Calu3 (cell line): ENCODE data around the gene RNASE1. TPM values are rescaled to one million over a fixed set of nuclear protein-coding genes. Genes with fewer than 3 reads are reported as not detected.

ENCODE experiments used
- BruUV-seq: library from RNA; stranded (reverse); fragments of 400-500 nt; replicated peaks from 2 replicates; lab custom pipeline; 2021; lab: Mats Ljungman, UMichigan
- CTCF ChIA-PET: fragments of 300-600 bp; sonication (Branson Sonifier 250); formaldehyde crosslinking; loops from one replicate; lab custom pipeline; 2022; ENCODE audit warnings: antibody characterized with exemption; lab: Charles Lee
- DNase-seq: peaks from one replicate; pipeline ENCODE4 v3.0.0; 2022
- H3K27ac Mint-ChIP-seq: one replicate; pipeline ENCODE4 v1.8.0; 2022; ENCODE audit warnings: mixed read lengths; ENCODE audit not compliant: unreplicated experiment
- H3K27me3 Mint-ChIP-seq: one replicate; pipeline ENCODE4 v1.8.0; 2022; ENCODE audit warnings: mixed read lengths; ENCODE audit not compliant: unreplicated experiment
- H3K36me3 Mint-ChIP-seq: one replicate; pipeline ENCODE4 v1.8.0; 2022; ENCODE audit warnings: mild to moderate bottlenecking, moderate library complexity, mixed read lengths; ENCODE audit not compliant: insufficient read depth, unreplicated experiment
- H3K4me1 Mint-ChIP-seq: one replicate; pipeline ENCODE4 v1.8.0; 2022; ENCODE audit warnings: mild to moderate bottlenecking, low read depth, mixed read lengths; ENCODE audit not compliant: unreplicated experiment
- H3K4me3 Mint-ChIP-seq: one replicate; pipeline ENCODE4 v1.8.0; 2022; ENCODE audit warnings: mild to moderate bottlenecking, low read depth, moderate library complexity, mixed read lengths; ENCODE audit not compliant: unreplicated experiment
- H3K9me3 Mint-ChIP-seq: one replicate; pipeline ENCODE4 v1.8.0; 2022; ENCODE audit warnings: low read depth, mixed read lengths; ENCODE audit not compliant: unreplicated experiment
- intact Hi-C: fragments of 100-400 bp; cut with micrococcal nuclease; formaldehyde crosslinking; loops from one replicate; pipeline ENCODE4 v1.10.0; 2022; ENCODE audit not compliant: unreplicated experiment
- total RNA-seq: library from RNA; stranded (reverse); gene quantifications from 2 replicates; pipeline ENCODE4 v1.2.3, GENCODE V29; 2022
- TF ChIP-seq, protein P1 (sequence below): fragments of 200-600 bp; IDR thresholded peaks from one replicate; pipeline ENCODE4 v1.8.0; 2022; ENCODE audit warnings: antibody characterized with exemption; ENCODE audit not compliant: unreplicated experiment

The RNASE1 gene
- total RNA-seq, 1 experiment from 2014 or later = 45.8 TPM

DNA sequence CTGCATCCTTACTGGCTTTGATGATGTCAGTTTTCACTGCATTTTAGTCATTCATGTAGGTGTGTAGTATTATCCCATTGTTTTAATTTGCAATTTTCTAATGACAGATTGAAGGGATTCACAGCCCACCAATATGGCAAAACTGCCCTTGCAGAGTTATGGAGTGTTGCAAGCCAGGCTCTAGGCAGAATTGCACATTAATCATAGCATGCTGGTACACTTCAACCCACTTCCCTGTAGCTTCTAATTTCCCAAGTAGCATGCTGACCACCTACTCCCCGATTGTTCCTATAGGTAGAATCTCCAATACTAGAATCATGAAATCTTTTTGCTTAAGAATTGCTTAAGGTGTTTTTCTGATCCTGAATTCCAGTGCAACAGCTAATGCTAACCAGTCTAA lies 26.7 kb downstream of the RNASE1 start:
- DNase-seq = no peak
- TF ChIP-seq, protein P1, sequence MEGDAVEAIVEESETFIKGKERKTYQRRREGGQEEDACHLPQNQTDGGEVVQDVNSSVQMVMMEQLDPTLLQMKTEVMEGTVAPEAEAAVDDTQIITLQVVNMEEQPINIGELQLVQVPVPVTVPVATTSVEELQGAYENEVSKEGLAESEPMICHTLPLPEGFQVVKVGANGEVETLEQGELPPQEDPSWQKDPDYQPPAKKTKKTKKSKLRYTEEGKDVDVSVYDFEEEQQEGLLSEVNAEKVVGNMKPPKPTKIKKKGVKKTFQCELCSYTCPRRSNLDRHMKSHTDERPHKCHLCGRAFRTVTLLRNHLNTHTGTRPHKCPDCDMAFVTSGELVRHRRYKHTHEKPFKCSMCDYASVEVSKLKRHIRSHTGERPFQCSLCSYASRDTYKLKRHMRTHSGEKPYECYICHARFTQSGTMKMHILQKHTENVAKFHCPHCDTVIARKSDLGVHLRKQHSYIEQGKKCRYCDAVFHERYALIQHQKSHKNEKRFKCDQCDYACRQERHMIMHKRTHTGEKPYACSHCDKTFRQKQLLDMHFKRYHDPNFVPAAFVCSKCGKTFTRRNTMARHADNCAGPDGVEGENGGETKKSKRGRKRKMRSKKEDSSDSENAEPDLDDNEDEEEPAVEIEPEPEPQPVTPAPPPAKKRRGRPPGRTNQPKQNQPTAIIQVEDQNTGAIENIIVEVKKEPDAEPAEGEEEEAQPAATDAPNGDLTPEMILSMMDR = no peak
- CTCF ChIA-PET = no interaction called here
- intact Hi-C loops = no loop called here
- H3K4me3 Mint-ChIP-seq = no peak overlapping the region
- H3K9me3 Mint-ChIP-seq = no peaks in the 10 kb centered on the region
- no peaks in the 10 kb centered on the region for H3K36me3 Mint-ChIP-seq
- H3K27ac Mint-ChIP-seq = no peak overlapping the region
- no TSS peak for BruUV-seq
- H3K4me1 Mint-ChIP-seq = peaks cover 12% of the 10 kb centered on the region
- no peaks in the 10 kb centered on the region for H3K27me3 Mint-ChIP-seq

DNA sequence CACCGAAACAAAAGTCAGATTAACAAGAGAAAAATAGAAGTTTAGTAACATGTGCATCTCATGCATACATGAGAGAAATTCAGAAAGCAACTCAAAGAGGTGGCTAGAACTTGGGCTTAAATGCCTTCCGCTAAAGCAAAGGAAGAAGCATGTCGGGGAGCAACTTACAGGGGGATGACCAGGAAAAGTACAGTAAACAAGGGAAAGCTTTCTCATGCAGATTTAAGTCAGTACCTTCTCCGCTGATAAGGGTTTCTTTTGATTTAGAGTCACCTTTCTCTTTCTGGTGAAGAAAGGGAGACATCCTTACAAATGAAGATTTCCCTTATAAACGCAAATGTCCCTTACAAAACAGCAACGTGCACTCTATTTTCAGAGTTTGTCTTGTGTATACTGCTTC lies 27.6 kb downstream of the RNASE1 start:
- H3K4me1 Mint-ChIP-seq = peaks cover 12% of the 10 kb centered on the region
- no peak for DNase-seq
- H3K27ac Mint-ChIP-seq = no peak overlapping the region
- CTCF ChIA-PET = no interaction called here
- no peaks in the 10 kb centered on the region for H3K36me3 Mint-ChIP-seq
- intact Hi-C loops = no loop called here
- H3K4me3 Mint-ChIP-seq = no peak overlapping the region
- no peaks in the 10 kb centered on the region for H3K9me3 Mint-ChIP-seq
- H3K27me3 Mint-ChIP-seq = no peaks in the 10 kb centered on the region
- BruUV-seq = no TSS peak
- TF ChIP-seq, protein P1 = no peak

DNA sequence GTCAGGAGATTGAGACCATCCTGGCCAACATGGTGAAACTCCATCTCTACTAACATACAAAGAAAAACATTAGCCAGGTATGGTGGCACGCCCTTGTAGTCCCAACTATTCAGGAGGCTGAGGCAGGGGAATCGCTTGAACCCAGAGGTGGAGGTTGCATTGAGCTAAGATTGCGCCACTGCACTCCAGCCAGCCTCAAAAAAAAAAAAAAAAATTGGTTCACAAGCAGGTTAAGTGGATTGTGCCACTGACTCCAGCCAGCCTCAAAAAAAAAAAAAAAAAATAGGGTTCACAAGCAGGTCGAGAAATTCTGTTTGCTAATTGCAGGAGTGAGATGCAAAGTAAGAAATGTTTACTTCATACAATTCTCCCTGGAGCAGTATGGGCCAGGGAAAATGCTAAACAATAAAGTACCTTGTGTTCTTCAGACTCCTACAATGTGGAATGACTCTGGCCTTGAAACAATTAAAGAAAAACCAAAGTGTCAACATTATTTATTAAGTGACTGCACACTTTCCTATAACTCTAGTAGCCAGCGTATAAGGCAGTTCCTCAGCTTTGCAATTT lies 28.3 kb downstream of the RNASE1 start:
- intact Hi-C loops = no loop called here
- no peak for DNase-seq

DNA sequence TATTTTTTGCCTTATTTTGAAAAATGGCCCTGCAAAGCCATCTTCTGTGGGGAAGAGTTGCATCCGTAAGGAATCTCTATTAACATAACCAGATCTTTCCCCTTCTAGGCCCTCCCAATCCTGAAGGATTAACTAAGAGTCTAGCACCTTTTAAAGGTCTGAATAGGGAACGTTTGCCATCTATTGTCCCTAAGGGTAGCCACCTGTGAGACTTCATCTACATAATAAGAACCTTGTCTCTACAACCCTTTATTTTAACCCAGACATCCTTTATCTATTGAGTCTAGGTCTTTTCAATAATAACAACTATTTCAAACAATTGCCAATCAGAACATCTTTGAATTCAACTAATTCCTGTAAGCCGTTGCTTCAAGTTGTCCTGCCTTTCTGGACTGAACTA lies 30.0 kb downstream of the RNASE1 start:
- Mint-ChIP-seq H3K4me3 (no peak overlapping the region), H3K36me3 (no peaks in the 10 kb centered on the region), H3K4me1 (peaks cover 11% of the 10 kb centered on the region), H3K27me3 (no peaks in the 10 kb centered on the region), H3K27ac (no peak overlapping the region), H3K9me3 (no peaks in the 10 kb centered on the region)
- BruUV-seq = no TSS peak
- TF ChIP-seq, protein P1 = no peak
- CTCF ChIA-PET = no interaction called here
- intact Hi-C loops = no loop called here
- DNase-seq = no peak

More for the DNA sequence above, 28.3 kb downstream of the RNASE1 start:
- no TSS peak for BruUV-seq
- no peaks in the 10 kb centered on the region for H3K9me3 Mint-ChIP-seq
- TF ChIP-seq, protein P1 = no peak
- no peak overlapping the region for H3K4me3 Mint-ChIP-seq
- H3K36me3 Mint-ChIP-seq = no peaks in the 10 kb centered on the region
- no peak overlapping the region for H3K27ac Mint-ChIP-seq
- peaks cover 12% of the 10 kb centered on the region for H3K4me1 Mint-ChIP-seq
- H3K27me3 Mint-ChIP-seq = no peaks in the 10 kb centered on the region
- CTCF ChIA-PET = no interaction called here
